ENCODE data around the gene WWC1. TPM values are rescaled to one million over a fixed set of nuclear protein-coding genes. Genes with fewer than 3 reads are reported as not detected.

WWC1 gene
- total RNA-seq, result under 1 TPM; 0.04 to 0.60 TPM

- CTCF ChIA-PET, result no interaction called here
- no peak within 1 kb of the TSS for H3K27ac Mint-ChIP-seq
- no peaks in the 10 kb centered on the region for H3K9me3 Mint-ChIP-seq
- peaks cover 46% of the 10 kb centered on the region for H3K27me3 Mint-ChIP-seq
- POLR2A ChIA-PET, result no interaction called here
- peaks cover 9% of the 10 kb centered on the region for H3K4me1 Mint-ChIP-seq
- peak; percentile 55 for DNase-seq
- peak within 1 kb of the TSS; percentile 41 for H3K4me3 Mint-ChIP-seq
- no peaks in the 10 kb centered on the region for H3K36me3 Mint-ChIP-seq (ENCODE audit: low read depth)
Observed at GRCh38 chr5:168291342-168291963, at the start of gene WWC1. TSS of gene WWC1 (plus strand) at chr5:168291645. CDS start at chr5:168292153, 508 bp downstream.

GRCh38 chr5:168244838-168245559, 46.4 kb upstream of the WWC1 start:
- Mint-ChIP-seq H3K36me3 (ENCODE audit: low read depth) (no peaks in the 10 kb centered on the region), H3K4me1 (peaks cover 4% of the 10 kb centered on the region), H3K9me3 (peaks cover 3% of the 10 kb centered on the region), H3K27ac (no peak overlapping the region), H3K4me3 (no peak overlapping the region), H3K27me3 (no peaks in the 10 kb centered on the region)
- CTCF ChIA-PET, result interaction anchor here (0.6 kb wide), 1 partner anchor 12 kb away, joined by 4 read pairs; no protein-coding TSS in a partner anchor
- POLR2A ChIA-PET, result no interaction called here
- DNase-seq, result no peak

- Mint-ChIP-seq H3K4me1 (peaks cover 4% of the 10 kb centered on the region), H3K27me3 (no peaks in the 10 kb centered on the region), H3K27ac (no peak overlapping the region), H3K9me3 (peaks cover 3% of the 10 kb centered on the region), H3K4me3 (no peak overlapping the region), H3K36me3 (ENCODE audit: low read depth) (no peaks in the 10 kb centered on the region)
- POLR2A ChIA-PET, result no interaction called here
- no peak for DNase-seq
- CTCF ChIA-PET, result no interaction called here
Observed at GRCh38 chr5:168249923-168250322, 41.5 kb upstream of the WWC1 start.

- peaks cover 4% of the 10 kb centered on the region for H3K4me1 Mint-ChIP-seq
- H3K27me3 Mint-ChIP-seq, result no peaks in the 10 kb centered on the region
- ChIA-PET POLR2A (no interaction called here), CTCF (no interaction called here)
- no peak overlapping the region for H3K27ac Mint-ChIP-seq
- DNase-seq, result no peak
- H3K36me3 Mint-ChIP-seq (ENCODE audit: low read depth), result no peaks in the 10 kb centered on the region
- H3K9me3 Mint-ChIP-seq, result peaks cover 3% of the 10 kb centered on the region
- no peak overlapping the region for H3K4me3 Mint-ChIP-seq
Observed at GRCh38 chr5:168251259-168251658, 40.2 kb upstream of the WWC1 start.

- POLR2A ChIA-PET, result no interaction called here
- Mint-ChIP-seq H3K9me3 (no peaks in the 10 kb centered on the region), H3K4me1 (peaks cover 2% of the 10 kb centered on the region), H3K36me3 (ENCODE audit: low read depth) (no peaks in the 10 kb centered on the region), H3K27me3 (no peaks in the 10 kb centered on the region), H3K4me3 (no peak overlapping the region), H3K27ac (no peak overlapping the region)
- DNase-seq, result no peak
- CTCF ChIA-PET, result no interaction called here
Observed at GRCh38 chr5:168254013-168254693, 37.3 kb upstream of the WWC1 start.

- ChIA-PET POLR2A (no interaction called here), CTCF (interaction anchor here (0.6 to 1.4 kb wide), 2 partner anchors 8 to 9 kb away, joined by 3 read pairs; no protein-coding TSS in a partner anchor)
- no peak for DNase-seq
- Mint-ChIP-seq H3K4me3 (no peak overlapping the region), H3K27me3 (no peaks in the 10 kb centered on the region), H3K27ac (no peak overlapping the region), H3K4me1 (no peaks in the 10 kb centered on the region), H3K9me3 (no peaks in the 10 kb centered on the region), H3K36me3 (ENCODE audit: low read depth) (no peaks in the 10 kb centered on the region)
Observed at GRCh38 chr5:168260353-168261226, 30.9 kb upstream of the WWC1 start.

- Mint-ChIP-seq H3K27me3 (no peaks in the 10 kb centered on the region), H3K4me1 (no peaks in the 10 kb centered on the region), H3K27ac (no peak overlapping the region), H3K4me3 (no peak overlapping the region), H3K36me3 (ENCODE audit: low read depth) (no peaks in the 10 kb centered on the region), H3K9me3 (no peaks in the 10 kb centered on the region)
- ChIA-PET CTCF (interaction anchor here (0.6 to 1.4 kb wide), 2 partner anchors 9 kb away, joined by 3 read pairs; no protein-coding TSS in a partner anchor), POLR2A (no interaction called here)
- no peak for DNase-seq
Observed at GRCh38 chr5:168261227-168261571, 30.2 kb upstream of the WWC1 start.

- Mint-ChIP-seq H3K27ac (no peak overlapping the region), H3K27me3 (no peaks in the 10 kb centered on the region), H3K9me3 (no peaks in the 10 kb centered on the region), H3K4me1 (no peaks in the 10 kb centered on the region), H3K36me3 (ENCODE audit: low read depth) (no peaks in the 10 kb centered on the region), H3K4me3 (no peak overlapping the region)
- ChIA-PET CTCF (interaction anchor here (1.4 kb wide), 1 partner anchor 10 kb away, joined by 3 read pairs; no protein-coding TSS in a partner anchor), POLR2A (no interaction called here)
- no peak for DNase-seq
Observed at GRCh38 chr5:168262042-168262743, 29.3 kb upstream of the WWC1 start.

- H3K4me3 Mint-ChIP-seq, result no peak overlapping the region
- CTCF ChIA-PET, result no interaction called here
- H3K36me3 Mint-ChIP-seq (ENCODE audit: low read depth), result no peaks in the 10 kb centered on the region
- DNase-seq, result no peak
- no peaks in the 10 kb centered on the region for H3K9me3 Mint-ChIP-seq
- peaks cover 3% of the 10 kb centered on the region for H3K27me3 Mint-ChIP-seq
- POLR2A ChIA-PET, result no interaction called here
- no peaks in the 10 kb centered on the region for H3K4me1 Mint-ChIP-seq
- no peak overlapping the region for H3K27ac Mint-ChIP-seq
Observed at GRCh38 chr5:168263121-168263520, 28.3 kb upstream of the WWC1 start.

- CTCF ChIA-PET, result no interaction called here
- peaks cover 13% of the 10 kb centered on the region for H3K27me3 Mint-ChIP-seq
Observed at GRCh38 chr5:168266016-168266415, 25.4 kb upstream of the WWC1 start.

GRCh38 chr5:168268949-168269936, 22.2 kb upstream of the WWC1 start:
- CTCF ChIA-PET, result interaction anchor here (0.6 to 1.6 kb wide), 2 partner anchors 8 to 12 kb away, joined by 3 to 4 read pairs; no protein-coding TSS in a partner anchor
- peaks cover 13% of the 10 kb centered on the region for H3K27me3 Mint-ChIP-seq
- no peaks in the 10 kb centered on the region for H3K9me3 Mint-ChIP-seq
- peak; percentile 76 for DNase-seq
- peaks cover 13% of the 10 kb centered on the region for H3K4me1 Mint-ChIP-seq
- POLR2A ChIA-PET, result no interaction called here
- H3K36me3 Mint-ChIP-seq (ENCODE audit: low read depth), result no peaks in the 10 kb centered on the region
- no peak overlapping the region for H3K27ac Mint-ChIP-seq
- no peak overlapping the region for H3K4me3 Mint-ChIP-seq

More at GRCh38 chr5:168266016-168266415, 25.4 kb upstream of the WWC1 start:
- H3K36me3 Mint-ChIP-seq (ENCODE audit: low read depth), result no peaks in the 10 kb centered on the region
- no peak for DNase-seq
- POLR2A ChIA-PET, result no interaction called here
- no peak overlapping the region for H3K27ac Mint-ChIP-seq
- no peak overlapping the region for H3K4me3 Mint-ChIP-seq
- no peaks in the 10 kb centered on the region for H3K9me3 Mint-ChIP-seq
- peaks cover 13% of the 10 kb centered on the region for H3K4me1 Mint-ChIP-seq

Data from activated CD4-positive, alpha-beta T cell treated with anti-CD3 and anti-CD28 coated beads, Interleukin-2, amount 10 ng/mL, durations not matched to agents 7 days and 5 days (primary cell).